Cardiac fibroblast (primary cell): ENCODE measurements around the gene TRPV6.

ENCODE experiments used
- DNase-seq, 2 donors: peaks; one replicate each; pipeline versions ENCODE4 v3.0.0 to v3.0.0-alpha.2; 2010; ENCODE audit warnings: low read depth in 2 of 2
- H3K4me3 ChIP-seq, 2 donors: replicated peaks in 1 of 2; 1 replicate in 1 of 2; 2 replicates in 1 of 2; pipeline ENCODE4 v1.5.1; 2011; ENCODE audit warnings: low read depth in 2 of 2, low read length in 2 of 2, mild to moderate bottlenecking in 2 of 2, moderate library complexity in 1 of 2
- CTCF ChIP-seq: IDR thresholded peaks from one replicate; pipeline ENCODE4 v1.5.1; 2011; ENCODE audit warnings: low read depth, mild to moderate bottlenecking, low read length, inconsistent platforms

Gene TRPV6

GRCh38 chr7:142847353-142847752 lies 38.2 kb downstream of the TRPV6 start:
- DNase-seq = no peak
- no peak overlapping the region for H3K4me3 ChIP-seq
- TF ChIP-seq CTCF = no peak

- DNase-seq = no peak
- no peak for TF ChIP-seq CTCF
- no peak overlapping the region for H3K4me3 ChIP-seq
Observed at GRCh38 chr7:142842251-142842766, 43.2 kb downstream of the TRPV6 start.

- DNase-seq = peak in 1 of 2 donors; percentile 60
- TF ChIP-seq CTCF = no peak
- H3K4me3 ChIP-seq = no peak overlapping the region
Observed at GRCh38 chr7:142838461-142839213, 46.9 kb downstream of the TRPV6 start.

GRCh38 chr7:142836426-142836825 lies 49.1 kb downstream of the TRPV6 start:
- H3K4me3 ChIP-seq = no peak overlapping the region
- no peak for TF ChIP-seq CTCF
- no peak for DNase-seq

GRCh38 chr7:142835487-142835886 lies 50.1 kb downstream of the TRPV6 start:
- no peak overlapping the region for H3K4me3 ChIP-seq
- TF ChIP-seq CTCF = no peak
- no peak for DNase-seq

GRCh38 chr7:142833174-142834048 lies 52.1 kb downstream of the TRPV6 start:
- DNase-seq = peak in 1 of 2 donors; percentile 35

More at GRCh38 chr7:142833174-142834048, 52.1 kb downstream of the TRPV6 start:
- H3K4me3 ChIP-seq = no peak overlapping the region
- TF ChIP-seq CTCF = no peak
